ENCODE measurements around the gene NECAB2.

DNA sequence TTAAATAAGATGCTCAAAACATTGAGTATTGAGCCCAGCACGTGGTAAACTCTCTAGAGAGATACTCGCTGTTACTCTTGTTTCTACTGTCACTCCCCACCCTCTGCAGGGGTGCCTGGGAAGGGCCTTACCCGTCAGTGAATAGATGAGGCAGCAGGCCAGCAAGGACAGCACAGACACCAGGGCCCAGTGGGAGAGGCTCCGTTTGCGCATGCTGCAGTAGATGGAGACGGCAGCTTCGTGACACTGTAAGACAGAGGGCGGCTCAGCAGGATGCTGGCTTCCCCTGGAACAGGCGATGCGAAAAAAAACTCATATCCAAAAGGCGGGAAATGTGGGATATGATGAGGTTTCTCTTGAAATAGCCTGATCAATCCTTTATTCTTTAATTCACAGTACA is 54.6 kb downstream of the NECAB2 start:
- no peak for TF ChIP-seq CTCF (conservative IDR thresholded peaks at IDR 0.05 in 1 of 2, IDR thresholded peaks at IDR 0.05 in 1 of 2; ENCODE audit: extremely low read depth in 1 of 2, insufficient read depth in 1 of 2, low read depth in 1 of 2, low read length in 2 of 2)
- TF ChIP-seq EZH2 (IDR thresholded peaks at IDR 0.05; ENCODE audit: borderline replicate concordance, low read length): no peak

Data from mammary epithelial cell (primary cell).